GM04504 (cell line): ENCODE data around the gene MPIG6B.

ENCODE experiments used
- DNase-seq: peaks from one replicate; pipeline ENCODE4 v3.0.0-alpha.2; 2012; ENCODE audit warnings: low read depth

MPIG6B gene

DNA sequence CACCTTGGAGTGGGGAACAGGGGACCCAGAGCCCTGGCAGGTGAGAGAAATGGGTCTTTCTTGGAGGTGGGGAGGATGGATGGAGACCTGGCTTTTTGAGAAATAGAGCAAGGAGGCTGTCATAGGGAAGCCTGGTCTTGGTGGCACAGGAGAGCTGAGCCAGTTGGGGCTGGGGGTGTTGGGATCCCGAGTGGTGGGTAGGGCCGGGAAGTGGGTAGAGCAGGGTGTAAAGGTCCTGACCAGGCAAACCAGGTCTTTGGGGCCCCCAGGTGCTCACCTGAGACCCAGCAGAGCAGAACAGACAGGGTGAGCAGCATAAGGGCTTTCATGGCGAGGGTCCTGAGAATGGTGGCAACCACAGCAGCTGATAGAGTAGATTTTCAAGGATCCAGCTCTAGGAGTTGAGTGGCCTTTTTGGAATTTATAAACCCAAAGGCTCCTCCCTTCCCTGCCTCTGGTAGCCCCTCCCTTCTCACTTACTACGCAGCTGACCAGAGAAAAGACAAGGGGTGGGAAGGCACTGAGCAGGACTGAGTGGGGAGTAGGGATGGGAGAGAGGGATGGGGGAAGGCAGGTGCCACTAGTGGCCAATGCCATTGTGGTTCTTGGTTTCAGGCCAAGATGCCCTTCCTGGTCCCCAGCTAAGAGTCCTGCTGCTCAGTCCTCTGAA lies 1.7 kb upstream of the MPIG6B start, which contains the start of gene LY6G6C:
Gene LY6G6C (minus strand): TSS at position 396 of the 670 bp plus-strand sequence. CDS start 67 bp downstream, at position 329.
- no peak for DNase-seq

DNA sequence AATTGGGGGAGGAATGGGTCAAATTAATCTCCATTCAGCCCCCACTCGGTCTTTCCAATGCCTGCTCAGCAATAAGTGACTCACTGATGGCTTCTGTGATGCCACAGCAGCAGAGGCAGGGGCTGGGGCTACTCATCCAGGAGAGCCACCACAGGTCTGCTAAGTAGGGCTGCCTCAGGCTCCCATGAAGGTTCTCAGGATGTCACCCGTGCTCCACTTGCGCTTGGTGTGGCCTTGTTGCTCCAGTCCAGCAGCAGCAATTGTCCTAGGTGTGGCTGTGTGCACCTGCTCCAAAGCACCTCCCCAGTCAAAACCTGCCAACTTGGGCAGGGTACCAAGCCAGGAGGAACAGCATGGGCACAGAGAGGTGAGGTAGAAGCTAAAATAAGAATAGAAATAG lies 1.0 kb upstream of the MPIG6B start:
- DNase-seq = no peak

DNA sequence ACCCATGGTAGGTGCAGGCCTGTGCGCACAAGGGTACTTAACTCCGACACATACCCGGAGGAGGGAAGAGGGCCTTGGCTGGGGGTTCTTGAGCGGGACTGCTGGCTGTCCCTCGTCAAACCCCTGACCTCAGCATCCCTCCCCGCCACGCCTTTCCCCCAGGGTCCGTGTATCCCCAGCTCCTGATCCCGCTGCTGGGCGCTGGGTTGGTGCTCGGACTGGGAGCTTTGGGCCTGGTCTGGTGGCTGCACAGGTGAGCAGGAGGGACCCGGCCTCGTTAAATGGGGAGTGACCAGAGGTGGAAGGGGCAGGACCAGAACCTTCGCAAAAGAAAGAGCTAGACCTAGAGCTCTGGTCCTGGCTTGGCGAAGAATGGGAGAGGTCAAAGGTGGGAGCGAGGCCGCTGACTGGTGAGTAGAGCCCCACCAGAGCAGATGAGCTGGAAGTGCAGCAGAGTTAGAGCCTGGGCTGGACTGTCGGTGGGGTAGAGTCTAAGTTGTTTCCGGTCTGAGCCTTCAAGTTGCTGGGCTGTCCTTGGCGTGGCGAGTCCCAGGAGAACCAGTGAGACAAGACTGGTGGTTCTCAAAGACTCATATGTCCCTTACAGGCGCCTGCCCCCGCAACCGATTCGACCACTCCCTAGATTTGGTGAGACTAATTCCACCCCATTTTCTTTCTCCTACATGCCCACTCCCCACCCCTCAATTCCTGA lies 963 bp downstream of the MPIG6B start:
- DNase-seq = no peak

DNA sequence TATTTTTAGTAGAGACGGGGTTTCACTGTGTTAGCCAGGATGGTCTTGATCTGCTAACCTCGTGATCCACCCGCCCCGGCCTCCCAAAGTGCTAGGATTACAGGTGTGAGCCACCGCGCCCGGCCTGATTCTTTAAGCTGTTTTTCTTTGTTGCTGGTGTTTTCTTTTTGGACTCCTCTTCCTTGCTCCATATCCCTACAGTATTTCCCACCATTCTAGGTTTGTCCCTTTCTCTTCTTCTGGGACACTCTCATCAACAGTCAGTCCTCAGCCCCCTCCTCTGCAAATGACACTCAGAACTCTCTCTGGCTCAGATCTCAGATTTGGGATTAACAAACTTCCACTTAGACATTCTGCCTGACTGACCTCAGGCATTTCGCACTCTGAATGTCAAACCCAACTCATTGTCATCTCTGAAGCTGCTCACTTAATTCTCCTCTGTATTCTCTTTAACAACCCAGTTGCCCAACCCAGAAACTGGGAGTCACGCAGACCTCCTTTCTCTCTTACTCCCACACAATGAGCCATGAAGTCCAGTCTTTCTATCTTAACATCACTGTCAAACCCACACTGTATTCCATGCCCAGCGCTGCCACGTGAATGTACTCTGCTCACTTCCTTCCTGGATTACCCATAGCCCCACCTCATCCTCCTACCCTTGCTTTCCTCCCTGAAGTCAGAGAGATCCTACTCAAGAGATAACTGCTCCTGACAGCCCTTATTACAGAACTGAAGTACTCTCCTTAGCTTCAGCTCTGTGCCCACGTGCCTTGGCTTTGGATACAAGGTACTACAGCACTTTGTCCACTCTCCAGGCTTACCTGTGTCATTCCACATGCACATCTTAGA lies 2.6 kb downstream of the MPIG6B start:
- DNase-seq = no peak

DNA sequence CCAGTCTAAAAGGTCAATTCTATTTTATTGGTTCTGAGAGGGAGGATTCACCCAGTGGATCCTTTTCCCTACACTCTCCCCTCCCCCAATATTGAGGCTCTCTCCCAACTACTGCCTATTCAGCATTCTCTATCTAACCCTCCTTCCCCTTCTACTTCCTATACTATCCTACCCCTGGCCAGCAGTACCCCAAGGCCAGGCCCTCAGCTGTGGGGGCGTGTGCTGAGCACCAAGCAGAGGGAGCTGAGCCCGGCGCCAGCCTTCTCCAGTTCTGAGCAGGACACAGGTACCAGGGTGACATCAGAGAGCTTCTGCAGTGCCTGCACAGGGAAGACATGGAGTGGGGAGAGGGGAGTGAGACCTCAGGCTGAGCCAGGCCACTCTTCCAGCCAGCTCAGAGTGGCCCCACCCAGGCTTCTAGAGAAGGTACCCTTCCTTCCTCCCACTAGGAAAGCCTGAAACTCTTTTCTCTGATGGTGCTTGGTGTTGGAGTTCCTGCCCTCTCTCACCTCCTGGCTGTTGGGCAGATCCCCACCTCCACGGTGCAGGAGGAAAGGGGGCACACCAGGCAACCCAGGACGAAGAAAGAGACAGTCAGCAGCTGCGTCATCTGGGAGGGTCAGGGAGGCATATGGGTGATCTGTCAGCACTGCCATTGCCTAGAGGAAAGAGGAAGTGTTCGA lies 4.0 kb downstream of the MPIG6B start:
- no peak for DNase-seq

DNA sequence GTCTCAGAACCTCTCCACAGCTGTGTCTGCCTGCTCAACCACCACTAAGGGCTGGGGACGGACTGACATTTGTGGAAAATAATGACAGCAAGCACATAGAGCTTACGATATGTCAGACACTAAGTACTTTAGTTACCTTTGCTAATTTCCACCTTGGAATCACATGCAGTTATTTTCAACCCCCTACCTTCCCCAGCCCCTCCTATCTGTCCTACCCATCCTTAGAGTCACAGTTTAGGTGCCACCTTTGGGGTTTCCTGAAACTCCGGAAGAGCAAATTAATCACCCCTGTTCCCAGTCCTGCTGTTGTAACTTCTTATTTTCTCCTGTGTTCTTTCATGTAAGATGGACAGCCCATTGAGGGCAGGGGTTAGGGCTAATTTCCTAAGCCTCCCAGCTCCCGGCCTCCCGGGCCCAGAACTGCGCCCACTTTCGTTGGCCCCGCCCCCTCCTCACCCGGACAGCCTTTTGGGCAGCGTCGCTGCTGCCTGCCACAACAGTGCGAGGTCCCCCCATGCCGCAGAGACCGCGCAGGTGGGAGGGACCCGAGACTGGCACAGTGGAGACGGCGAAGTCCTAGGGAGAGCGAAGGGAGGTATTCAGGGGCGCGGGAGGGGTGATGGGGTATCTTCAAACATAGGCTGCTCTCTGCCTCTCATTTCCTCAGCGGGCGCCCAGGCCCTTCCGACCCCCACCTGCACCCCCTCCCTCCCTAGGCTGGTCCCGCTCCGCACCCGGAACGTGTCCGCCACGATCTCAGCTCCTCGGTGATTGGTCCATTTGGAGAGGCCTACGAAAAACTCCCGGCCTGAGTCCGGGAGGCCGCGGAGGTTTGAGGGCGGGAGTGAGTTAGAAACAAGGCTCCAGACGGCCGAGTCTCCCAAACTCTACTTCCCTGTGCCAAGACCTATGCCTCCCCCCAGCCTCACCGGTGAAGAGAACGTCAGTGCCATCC lies 4.8 kb downstream of the MPIG6B start:
- DNase-seq = no peak

DNA sequence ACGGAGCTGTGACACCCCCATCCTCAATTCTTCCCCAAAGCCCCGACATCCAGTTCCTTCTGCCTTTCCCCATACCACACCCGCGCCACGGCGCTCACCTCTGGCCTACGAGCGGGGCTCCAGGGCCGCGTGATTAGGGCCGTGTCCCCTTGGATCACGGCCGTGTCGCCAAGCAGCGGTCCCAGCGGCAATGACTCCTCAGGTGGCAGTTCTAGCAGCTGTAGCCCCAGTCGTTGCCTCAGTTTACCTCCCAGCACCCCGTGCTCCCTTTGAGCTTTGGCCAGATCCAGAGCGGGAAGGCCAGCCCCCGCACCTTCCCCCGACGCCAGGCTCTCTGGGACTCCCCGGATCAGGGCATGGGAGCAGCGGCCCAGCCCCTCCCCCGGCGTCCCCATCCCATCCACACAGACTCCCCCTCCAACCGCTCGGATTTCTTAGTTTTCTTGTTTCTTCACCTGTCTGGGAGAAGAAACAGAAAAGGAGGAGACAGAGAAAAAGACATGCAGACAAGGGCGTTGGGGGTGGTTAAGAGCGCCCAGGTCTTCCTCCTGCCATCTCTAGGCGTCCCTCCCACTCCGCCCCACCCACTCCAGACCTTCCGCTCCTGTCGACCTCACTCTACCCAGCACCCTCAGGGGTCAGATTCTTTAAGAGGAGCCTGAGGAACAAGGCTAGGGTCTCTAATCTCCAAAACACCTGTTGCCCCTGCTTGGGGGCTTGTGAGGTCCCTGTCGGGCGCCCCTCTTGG lies 5.8 kb downstream of the MPIG6B start, which contains the start of gene DDAH2:
Gene DDAH2 (minus strand): TSS at position 533 of the 748 bp plus-strand sequence. CDS start 138 bp downstream, at position 395.
- DNase-seq = no peak

DNA sequence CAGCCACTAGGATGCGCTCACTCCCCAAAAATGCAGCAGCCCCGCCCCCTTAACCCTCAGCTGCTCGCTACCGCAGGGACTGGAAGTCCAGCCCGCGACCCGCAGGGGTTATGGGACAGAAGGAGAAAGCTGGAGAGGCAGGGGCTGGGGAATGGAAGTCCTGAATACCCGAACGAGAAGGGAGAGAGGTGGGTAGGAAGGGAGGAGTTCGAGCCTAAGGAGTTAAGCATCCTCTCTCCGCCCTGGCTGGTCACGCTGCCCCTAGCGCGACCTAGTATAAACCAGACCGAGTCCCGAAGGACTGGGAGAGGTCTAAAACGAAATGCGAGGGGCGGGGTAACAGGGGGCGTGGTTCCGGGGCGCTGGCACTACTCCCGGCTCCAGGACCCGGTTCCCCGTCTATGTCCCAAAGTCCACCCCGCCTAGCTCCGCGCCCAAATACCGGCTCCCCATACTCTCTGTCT lies 6.4 kb downstream of the MPIG6B start:
- DNase-seq = peak; percentile 84

DNA sequence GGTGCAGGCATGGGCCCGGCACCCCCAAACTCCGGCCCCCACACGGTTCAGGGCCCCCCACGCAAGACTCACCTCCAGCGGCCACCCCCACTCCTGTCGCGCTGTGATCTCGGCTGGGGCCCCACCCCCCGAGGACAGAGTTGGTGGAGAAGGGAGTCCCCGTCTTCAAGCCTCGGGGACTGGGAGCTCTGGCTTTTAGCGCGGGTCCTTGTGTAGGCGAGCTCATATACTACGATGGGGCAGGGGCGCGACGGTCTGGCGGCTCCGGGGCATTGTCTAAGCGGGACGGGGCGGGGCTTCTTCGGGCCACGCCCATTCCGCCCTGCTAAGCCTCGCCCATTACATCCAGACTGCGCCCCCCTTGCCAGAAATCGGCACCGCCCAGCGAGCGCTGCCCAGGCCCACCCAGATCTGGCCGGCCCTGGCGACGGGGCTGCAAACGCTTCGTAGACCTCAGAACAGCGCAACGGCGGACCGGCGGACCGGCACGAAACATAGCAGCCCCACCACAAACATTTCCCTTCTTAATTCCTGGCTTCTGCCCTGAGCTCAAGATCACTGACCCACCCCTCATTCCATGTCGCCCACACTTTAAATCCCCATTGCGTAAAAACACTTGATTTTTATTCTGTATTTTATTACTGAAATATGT lies 6.9 kb downstream of the MPIG6B start:
- DNase-seq = peak; percentile 79

DNA sequence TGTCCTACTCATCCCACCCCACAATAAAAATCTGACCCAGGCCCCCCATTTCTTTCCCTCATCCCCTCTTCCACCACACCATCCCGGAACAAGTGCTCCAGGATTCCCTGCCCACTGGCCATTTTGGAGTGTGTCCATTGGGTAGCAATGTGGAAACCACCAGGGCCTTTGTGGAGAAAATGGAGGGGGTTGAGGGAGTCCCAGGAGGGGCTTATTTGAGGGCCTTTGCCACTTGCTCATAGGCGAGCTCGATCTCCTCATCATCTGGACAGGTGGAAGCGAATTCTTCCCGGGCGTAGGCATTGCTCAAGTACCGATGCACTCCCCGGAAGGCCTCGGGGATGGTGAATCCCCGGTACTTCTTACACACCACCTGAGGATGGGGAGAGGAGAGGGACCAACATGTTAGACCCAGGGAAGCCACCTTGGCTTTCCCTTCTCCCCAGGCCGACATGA lies 7.5 kb downstream of the MPIG6B start:
- no peak for DNase-seq

DNA sequence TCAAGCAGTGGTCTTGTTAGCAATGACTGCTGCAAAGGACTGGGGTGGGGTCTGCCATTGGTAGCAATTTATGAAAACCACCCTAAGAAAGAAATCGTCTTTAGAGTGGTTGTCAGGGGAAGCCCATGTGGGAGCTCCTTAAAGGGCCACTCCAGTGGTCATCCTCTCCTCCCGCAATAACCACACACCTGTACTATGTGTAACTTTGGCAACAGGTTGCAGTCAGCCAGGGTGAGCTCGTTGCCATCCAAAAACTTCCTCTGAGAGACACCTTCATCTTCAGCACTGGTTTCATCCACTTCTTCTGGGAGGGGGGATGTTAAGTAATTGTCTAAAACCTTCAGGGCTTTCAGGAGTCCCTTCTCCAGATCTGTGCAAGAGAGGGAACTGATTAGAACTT lies 8.9 kb downstream of the MPIG6B start:
- no peak for DNase-seq

DNA sequence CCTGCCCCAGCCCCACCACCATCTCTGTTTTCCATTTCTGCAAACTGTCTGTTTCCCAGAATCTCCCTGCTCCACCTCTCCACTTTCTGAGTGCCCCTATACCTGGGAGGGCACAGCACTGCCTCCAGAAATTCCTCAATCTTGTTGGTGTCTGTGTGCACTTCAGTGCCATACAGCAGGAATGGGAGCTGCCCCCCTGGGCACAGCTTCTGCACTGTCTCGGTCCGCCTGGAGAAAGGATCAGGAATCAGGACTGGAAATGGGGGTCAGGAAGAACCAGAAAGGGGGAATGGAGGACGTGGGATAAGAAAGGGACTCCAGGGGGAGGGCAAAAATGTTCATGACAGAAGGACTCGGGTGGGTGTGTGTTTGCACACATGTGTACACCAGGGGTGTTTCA lies 10.6 kb downstream of the MPIG6B start:
- DNase-seq = no peak

DNA sequence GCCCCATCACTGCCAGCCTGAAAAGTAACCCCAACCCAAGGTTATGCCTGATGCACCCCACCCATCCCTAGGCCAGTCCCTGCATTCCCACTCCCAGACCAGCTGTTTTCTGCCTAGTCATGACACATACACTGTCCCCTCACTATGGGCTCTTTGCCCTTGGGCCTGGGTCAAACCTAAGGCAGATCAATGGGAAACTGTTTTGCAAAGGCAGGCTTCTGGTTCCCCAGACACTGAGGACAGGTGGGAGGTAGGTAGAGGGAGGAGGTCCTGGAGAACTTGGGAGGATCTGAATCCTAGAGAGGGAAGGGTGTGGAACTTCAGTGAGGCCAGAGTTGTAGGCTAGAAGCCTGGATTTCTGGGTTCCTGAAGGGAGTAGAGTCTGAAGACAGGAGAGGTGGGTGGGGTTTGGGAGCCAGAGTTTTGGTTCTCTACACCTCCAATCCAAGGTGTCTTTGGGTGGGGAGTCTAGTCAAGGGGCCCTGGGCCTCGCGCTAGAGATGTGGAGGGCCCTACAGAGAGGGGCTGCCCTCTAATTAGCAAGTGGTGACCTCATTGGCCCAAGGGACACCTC lies 11.2 kb downstream of the MPIG6B start:
- DNase-seq = no peak

DNA sequence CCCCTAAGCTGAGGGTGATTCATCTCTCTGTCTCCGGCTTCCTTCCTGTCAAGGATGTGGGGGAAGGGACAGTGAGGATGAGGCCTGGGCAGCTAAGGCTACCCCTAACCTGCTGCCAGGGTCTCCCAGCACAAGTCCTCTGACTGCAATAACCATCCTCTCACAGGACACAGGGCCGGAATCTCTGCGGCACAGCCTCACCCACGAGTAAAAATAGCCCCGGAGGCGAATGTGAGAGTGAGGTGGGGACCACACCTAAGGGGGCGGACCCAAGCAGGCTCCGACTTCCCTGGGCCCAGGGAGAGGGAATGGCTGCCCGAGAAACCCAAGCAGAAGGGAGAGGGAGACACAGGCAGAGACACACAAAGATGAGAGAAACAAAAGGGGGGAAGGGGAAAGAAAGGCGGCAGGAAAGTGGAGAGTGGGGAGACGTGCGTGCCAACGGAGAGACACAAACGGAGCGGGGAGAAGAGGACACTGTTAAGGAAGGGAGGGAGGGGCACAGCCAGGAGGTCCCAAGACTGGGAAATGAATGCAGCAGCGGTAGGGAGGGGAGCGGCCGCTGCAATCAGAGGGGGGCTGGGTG lies 11.7 kb downstream of the MPIG6B start:
- DNase-seq = peak; percentile 51

DNA sequence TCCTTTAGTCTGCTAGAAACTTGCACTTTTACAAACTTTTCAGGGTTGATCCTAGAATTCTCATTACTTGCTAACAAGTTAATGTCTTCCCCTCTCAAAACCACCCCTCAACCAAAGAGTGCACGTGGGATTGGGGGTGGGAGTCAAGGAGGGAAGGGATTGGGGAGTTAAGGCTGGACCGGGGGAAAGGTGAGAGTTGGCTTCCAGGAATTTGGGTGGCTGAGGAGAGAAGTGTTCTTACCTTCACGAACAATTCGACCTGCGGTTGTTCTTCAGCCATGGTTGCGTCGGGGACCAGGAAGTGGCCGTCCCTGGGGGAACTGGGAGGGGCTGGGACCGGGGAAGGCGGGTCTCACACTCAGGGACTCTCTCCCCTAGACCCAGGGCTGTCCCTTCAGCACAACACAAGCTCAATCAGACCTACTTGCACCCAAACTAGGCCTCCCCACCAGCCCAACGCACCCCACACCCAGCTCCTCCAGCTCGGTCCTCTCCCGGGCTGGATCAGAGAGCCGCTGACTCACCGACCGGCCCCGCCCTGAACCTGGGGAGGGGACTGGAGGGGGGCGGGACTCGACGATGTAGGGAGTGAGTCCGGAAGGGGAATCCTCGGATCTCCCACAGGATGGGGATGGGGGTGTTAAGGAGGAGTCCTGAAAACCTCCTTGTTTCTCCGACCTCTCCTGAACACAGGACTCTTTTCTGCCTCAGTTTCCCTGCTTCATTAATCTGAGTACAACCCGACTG lies 13.0 kb downstream of the MPIG6B start, which contains the start of gene CLIC1:
Gene CLIC1 (minus strand): TSS at position 510 of the 747 bp plus-strand sequence. CDS start 230 bp downstream, at position 280.
- DNase-seq = peak; percentile 62

DNA sequence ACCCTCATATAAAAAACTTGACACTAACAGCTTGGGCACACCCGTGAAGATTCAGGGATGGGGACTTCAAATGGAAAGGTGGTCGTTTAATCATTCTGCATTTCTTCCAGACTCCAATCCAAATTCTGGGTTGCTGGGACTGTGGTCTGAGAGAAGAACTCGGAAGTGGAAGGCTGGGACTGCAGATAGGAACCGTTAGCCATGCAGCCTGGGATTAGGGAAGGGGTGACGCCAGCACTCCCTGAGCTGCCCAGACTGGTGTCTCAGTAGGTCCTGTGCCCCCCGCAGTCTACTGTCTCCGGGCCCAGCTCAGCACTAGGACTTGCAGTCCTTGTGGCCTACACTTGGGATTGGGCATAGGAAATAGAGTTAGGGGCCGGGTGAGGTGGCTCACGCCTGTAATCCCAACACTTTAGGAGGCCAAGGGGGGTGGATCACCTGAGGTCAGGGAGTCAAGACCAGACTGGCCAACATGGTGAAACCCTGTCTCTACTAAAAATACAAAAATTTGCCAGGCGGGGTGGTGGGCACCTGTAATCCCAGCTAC lies 13.7 kb downstream of the MPIG6B start:
- DNase-seq = no peak

DNA sequence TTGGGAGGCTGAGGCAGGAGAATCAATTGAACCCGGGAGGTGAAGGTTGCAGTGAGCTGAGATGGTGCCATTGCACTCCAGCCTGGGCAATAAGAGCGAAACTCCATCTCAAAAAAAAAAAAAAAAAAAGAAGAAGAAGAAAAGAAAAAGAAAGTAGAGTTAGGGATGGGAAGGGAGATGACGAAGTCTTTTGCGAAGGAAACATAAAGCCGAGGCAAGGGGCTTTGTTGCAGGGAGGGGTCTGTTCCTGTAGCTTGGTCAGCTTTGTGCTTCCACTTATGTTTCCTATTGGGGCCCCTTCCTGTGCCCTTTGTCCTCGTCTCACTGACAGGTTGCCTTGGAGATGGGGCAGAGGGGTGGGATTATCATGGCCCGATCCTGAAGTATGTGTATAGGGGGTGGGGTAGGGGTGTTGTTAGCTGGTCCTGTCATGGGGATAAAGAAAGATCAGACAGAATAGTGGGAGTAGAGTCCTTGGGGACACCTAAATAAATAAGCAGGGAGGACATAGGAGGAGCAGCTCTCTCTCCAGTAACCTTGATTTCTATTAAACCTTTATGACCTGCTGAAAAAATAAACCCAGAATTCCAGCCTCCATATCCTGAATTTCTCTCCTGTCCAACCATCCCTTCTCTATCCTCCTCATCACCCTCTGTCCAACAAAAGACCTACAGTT lies 14.3 kb downstream of the MPIG6B start:
- no peak for DNase-seq
